MCF 10A (cell line): Measurements from ENCODE around the gene TRABD. TPM values are rescaled to one million over a fixed set of nuclear protein-coding genes. Genes with fewer than 3 reads are reported as not detected.
A peak's percentile ranks its signal among the peaks of the same experiment; 100 is the strongest.
"Not testable (repeated sequence)": the region's sequence is repeated elsewhere in the genome, so short reads cannot be mapped to it uniquely, and the experiment has no call there.

Source experiments
- BruUV-seq: library from RNA; stranded (reverse); fragments of 400-500 nt; replicated peaks from 2 replicates; lab custom pipeline; 2021; lab: Mats Ljungman, UMichigan
- CTCF ChIA-PET: fragments of 300-600 bp; sonication (Branson Sonifier 250); formaldehyde crosslinking; extraction: SDS; loops from one replicate; lab custom pipeline; 2021; ENCODE audit warnings: antibody characterized with exemption, inconsistent platforms; lab: Yijun Ruan, JAX
- POLR2A ChIA-PET: fragments of 300-600, 350-650 bp; sonication (Branson Sonifier 250); formaldehyde crosslinking; extraction: SDS; loops from one replicate; lab custom pipeline; 2020; ENCODE audit warnings: antibody characterized with exemption, inconsistent platforms; lab: Yijun Ruan, JAX
- DNase-seq: peaks from one replicate; pipeline ENCODE4 v3.0.0-alpha.2; 2018; ENCODE audit not compliant: unreplicated experiment
- H3K27ac Mint-ChIP-seq: one replicate; pipeline ENCODE4 v1.8.0; 2022; ENCODE audit warnings: mild to moderate bottlenecking, low read depth, mixed read lengths; ENCODE audit not compliant: unreplicated experiment
- H3K27me3 Mint-ChIP-seq: one replicate; pipeline ENCODE4 v1.8.0; 2022; ENCODE audit warnings: mixed read lengths; ENCODE audit not compliant: insufficient read depth, unreplicated experiment
- H3K36me3 Mint-ChIP-seq: one replicate; pipeline ENCODE4 v1.8.0; 2022; ENCODE audit warnings: mild to moderate bottlenecking, moderate library complexity, mixed read lengths; ENCODE audit not compliant: insufficient read depth, unreplicated experiment
- H3K4me1 Mint-ChIP-seq: one replicate; pipeline ENCODE4 v1.8.0; 2022; ENCODE audit warnings: mixed read lengths; ENCODE audit not compliant: insufficient read depth, unreplicated experiment
- H3K4me3 Mint-ChIP-seq: one replicate; pipeline ENCODE4 v1.8.0; 2022; ENCODE audit warnings: mild to moderate bottlenecking, moderate library complexity, mixed read lengths; ENCODE audit not compliant: unreplicated experiment
- H3K9me3 Mint-ChIP-seq: one replicate; pipeline ENCODE4 v1.8.0; 2022; ENCODE audit warnings: mixed read lengths; ENCODE audit not compliant: unreplicated experiment
- CTCF ChIP-seq: fragments of 200-600 bp; IDR thresholded peaks from one replicate; pipeline ENCODE4 v1.8.0; 2022; ENCODE audit warnings: antibody characterized with exemption, mild to moderate bottlenecking; ENCODE audit not compliant: unreplicated experiment
- intact Hi-C: fragments of 100-400 bp; cut with micrococcal nuclease; formaldehyde crosslinking; loops from 2 replicates; pipeline ENCODE4 v1.14.1; 2022
- total RNA-seq: library from RNA; stranded (reverse); gene quantifications from 2 replicates; pipeline ENCODE4 v1.2.3, GENCODE V29; 2022

The TRABD gene
- total RNA-seq, 1 experiment from 2014 or later, result 63.8 TPM

- intact Hi-C loops, result loop anchor here (2.0 to 10.0 kb wide), 4 partner anchors 196 to 379 kb away; partner anchors contain the start of gene PPP6R2
- Mint-ChIP-seq H3K27ac (peak overlapping the region; percentile 31), H3K4me1 (peaks cover 7% of the 10 kb centered on the region), H3K27me3 (no peaks in the 10 kb centered on the region), H3K4me3 (no peak overlapping the region), H3K9me3 (no peaks in the 10 kb centered on the region), H3K36me3 (no peaks in the 10 kb centered on the region)
- TF ChIP-seq CTCF, result no peak
- POLR2A ChIA-PET, result no interaction called here
- no TSS peak for BruUV-seq
- DNase-seq, result no peak
- CTCF ChIA-PET, result interaction anchor here (0.6 to 2.6 kb wide), 17 partner anchors 10 to 524 kb away, joined by 3 to 13 read pairs (median 3); no protein-coding TSS in a partner anchor
These were observed 39.8 kb upstream of the TRABD start for GRCh38 chr22:50145721-50146438.

GRCh38 chr22:50146439-50147238 is 39.1 kb upstream of the TRABD start:
- CTCF ChIA-PET, result interaction anchor here (0.5 to 2.6 kb wide), 23 partner anchors 11 to 525 kb away, joined by 3 to 13 read pairs (median 3); no protein-coding TSS in a partner anchor
- POLR2A ChIA-PET, result no interaction called here
- DNase-seq, result peak; percentile 72

GRCh38 chr22:50147258-50148165 is 38.2 kb upstream of the TRABD start:
- H3K27ac Mint-ChIP-seq, BruUV-seq, H3K4me1 Mint-ChIP-seq, H3K27me3 Mint-ChIP-seq, H3K4me3 Mint-ChIP-seq, H3K9me3 Mint-ChIP-seq, POLR2A ChIA-PET, H3K36me3 Mint-ChIP-seq, DNase-seq: not testable (repeated sequence)
- intact Hi-C loops, result loop anchor here (2.0 to 10.0 kb wide), 4 partner anchors 195 to 380 kb away; partner anchors contain the start of gene PPP6R2
- CTCF ChIA-PET, result interaction anchor here (0.5 to 2.9 kb wide), 24 partner anchors 10 to 216 kb away, joined by 3 to 21 read pairs (median 6); no protein-coding TSS in a partner anchor

More at GRCh38 chr22:50146439-50147238, 39.1 kb upstream of the TRABD start:
- intact Hi-C loops, result loop anchor here (2.0 to 10.0 kb wide), 4 partner anchors 196 to 379 kb away; partner anchors contain the start of gene PPP6R2
- Mint-ChIP-seq H3K27me3 (no peaks in the 10 kb centered on the region), H3K36me3 (no peaks in the 10 kb centered on the region), H3K4me3 (no peak overlapping the region), H3K4me1 (peaks cover 7% of the 10 kb centered on the region), H3K9me3 (no peaks in the 10 kb centered on the region), H3K27ac (no peak overlapping the region)
- TF ChIP-seq CTCF, result peak; percentile 79
- BruUV-seq, result no TSS peak

- ChIA-PET POLR2A (interaction anchor here (1.0 to 2.0 kb wide), 2 partner anchors 10 to 53 kb away, joined by 4 to 8 read pairs; no protein-coding TSS in a partner anchor), CTCF (interaction anchor here (0.6 to 2.9 kb wide), 20 partner anchors 10 to 350 kb away, joined by 3 to 21 read pairs (median 6); no protein-coding TSS in a partner anchor)
- BruUV-seq, result no TSS peak
- no peak overlapping the region for H3K27ac Mint-ChIP-seq
- peaks cover 7% of the 10 kb centered on the region for H3K4me1 Mint-ChIP-seq
- no peak for DNase-seq
- TF ChIP-seq CTCF, result no peak
- no peaks in the 10 kb centered on the region for H3K27me3 Mint-ChIP-seq
- intact Hi-C loops, result loop anchor here (5.0 to 10.0 kb wide), 3 partner anchors 194 to 381 kb away; partner anchors contain the start of gene PPP6R2
- no peaks in the 10 kb centered on the region for H3K36me3 Mint-ChIP-seq
- no peaks in the 10 kb centered on the region for H3K9me3 Mint-ChIP-seq
- H3K4me3 Mint-ChIP-seq, result no peak overlapping the region
These were observed 37.6 kb upstream of the TRABD start for GRCh38 chr22:50148166-50148500.
